Endothelial cell of umbilical vein (primary cell): ENCODE data around the gene C2CD3. TPM values are rescaled to one million over a fixed set of nuclear protein-coding genes. Genes with fewer than 3 reads are reported as not detected.

Experiments
- BruUV-seq: library from RNA; stranded (reverse); fragments of 400-500 nt; replicated peaks from 2 replicates; lab custom pipeline; 2021; lab: Mats Ljungman, UMichigan
- CTCF ChIA-PET: fragments of 300-600, 350-600 bp; sonication (Branson Sonifier 250); formaldehyde crosslinking; loops from one replicate; lab custom pipeline; 2021; ENCODE audit warnings: antibody characterized with exemption, inconsistent platforms; lab: Charles Lee
- POLR2A ChIA-PET: fragments of 300-600, 350-600 bp; sonication (Branson Sonifier 250); formaldehyde crosslinking; loops from one replicate; lab custom pipeline; 2021; ENCODE audit warnings: antibody characterized with exemption, inconsistent platforms; lab: Charles Lee
- DNase-seq: peaks from one replicate; pipeline ENCODE4 v3.0.0-alpha.2; 2011; ENCODE audit warnings: low read depth, low spot score
- FAIRE-seq: peaks from 2 replicates; lab custom pipeline; 2011; peaks lifted over from hg19 to GRCh38; lab: Jason Lieb, UNC
- H2AFZ ChIP-seq: 2 replicates; pipeline ENCODE4 v1.6.0; 2012; ENCODE audit warnings: low read depth, low read length, control low read depth, inconsistent platforms
- H3K27ac ChIP-seq: 2 replicates; pipeline ENCODE4 v1.5.1; 2011; ENCODE audit warnings: low read depth, mild to moderate bottlenecking, control low read depth, low read length, moderate library complexity; ENCODE audit not compliant: insufficient read depth
- H3K27me3 ChIP-seq, 2 experiments: 2 replicates each; pipeline versions ENCODE4 v1.6.0 to v1.6.1; 2011; ENCODE audit warnings: low read length in 2 of 2, mixed read lengths in 1 of 2; ENCODE audit not compliant: control insufficient read depth in 2 of 2, insufficient read depth in 2 of 2
- H3K36me3 ChIP-seq, 2 experiments: 2 replicates in 1 of 2; 3 replicates in 1 of 2; pipeline ENCODE4 v1.5.1; 2011; ENCODE audit warnings: low read length in 2 of 2, mild to moderate bottlenecking in 1 of 2, moderate library complexity in 1 of 2; ENCODE audit not compliant: control insufficient read depth in 2 of 2, insufficient read depth in 2 of 2; ENCODE audit errors: extremely low read depth in 1 of 2
- H3K4me1 ChIP-seq: 3 replicates; pipeline ENCODE4 v1.5.1; 2011; ENCODE audit warnings: mild to moderate bottlenecking, low read length; ENCODE audit not compliant: control insufficient read depth, insufficient read depth; ENCODE audit errors: extremely low read depth
- H3K4me2 ChIP-seq: 2 replicates; pipeline ENCODE4 v1.6.1; 2011; ENCODE audit warnings: low read length, control low read depth, mixed read lengths; ENCODE audit not compliant: insufficient read depth
- H3K4me3 ChIP-seq, 3 experiments: fragments of 200-600 bp in 1 of 3; sonication (generic), shearing (Covaris generic) in 1 of 3; replicated peaks in 1 of 3; 2 replicates each; pipeline ENCODE4 v1.5.1; 2011 to 2016; ENCODE audit warnings: control low read depth in 3 of 3, low read length in 3 of 3, mild to moderate bottlenecking in 2 of 3, inconsistent platforms in 1 of 3, low read depth in 1 of 3, moderate library complexity in 1 of 3; ENCODE audit not compliant: insufficient read depth in 1 of 3
- H3K79me2 ChIP-seq: 2 replicates; pipeline ENCODE4 v1.6.0; 2012; ENCODE audit warnings: low read length, inconsistent platforms; ENCODE audit not compliant: control insufficient read depth, insufficient read depth
- H3K9ac ChIP-seq: replicated peaks from 2 replicates; pipeline ENCODE3; 2011; ENCODE audit warnings: low read length, control low read depth; ENCODE audit not compliant: insufficient read depth; ENCODE audit errors: extremely low read depth
- H3K9me1 ChIP-seq: replicated peaks from 3 replicates; pipeline ENCODE4 v1.6.0; 2011; ENCODE audit warnings: mild to moderate bottlenecking, low read length; ENCODE audit not compliant: control insufficient read depth, insufficient read depth; ENCODE audit errors: extremely low read depth
- H3K9me3 ChIP-seq: replicated peaks from 2 replicates; pipeline ENCODE4 v1.5.1; 2012; ENCODE audit warnings: low read length, inconsistent platforms; ENCODE audit not compliant: control insufficient read depth, insufficient read depth
- H4K20me1 ChIP-seq: replicated peaks from 2 replicates; pipeline ENCODE3; 2011; ENCODE audit warnings: mild to moderate bottlenecking, low read length; ENCODE audit not compliant: control insufficient read depth, insufficient read depth; ENCODE audit errors: extremely low read depth
- CTCF ChIP-seq, 2 donors: IDR thresholded peaks; 1 replicate in 1 of 2; 2 replicates in 1 of 2; pipeline ENCODE4 v1.5.1; 2011; ENCODE audit warnings: low read length in 2 of 2, mild to moderate bottlenecking in 2 of 2, moderate library complexity in 2 of 2, control low read depth in 1 of 2, inconsistent platforms in 1 of 2, low read depth in 1 of 2; ENCODE audit not compliant: insufficient read depth in 1 of 2; ENCODE audit errors: extremely low read depth in 1 of 2
- EZH2 ChIP-seq: IDR thresholded peaks from 2 replicates; pipeline ENCODE4 v1.6.1; 2012; ENCODE audit warnings: borderline replicate concordance, low read depth, mild to moderate bottlenecking, moderate library complexity, low read length, inconsistent platforms; ENCODE audit not compliant: severe bottlenecking
- FOS ChIP-seq: IDR thresholded peaks from 2 replicates; pipeline ENCODE4 v1.6.1; 2011; ENCODE audit warnings: mild to moderate bottlenecking, low read length, moderate library complexity, borderline replicate concordance; ENCODE audit not compliant: insufficient read depth
- POLR2AphosphoS5 ChIP-seq: IDR thresholded peaks from 2 replicates; pipeline ENCODE4 v1.6.1; 2012; ENCODE audit warnings: low read depth, mild to moderate bottlenecking, control low read depth, low read length, moderate library complexity; ENCODE audit not compliant: insufficient read depth
- dilution Hi-C: fragments of 300-500 bp; cut with MboI; formaldehyde crosslinking; loops from one replicate; pipeline ENCODE4 v1.15.0; 2019; ENCODE audit warnings: low sequenced_read_pairs; ENCODE audit not compliant: extremely low pct_ligation_motif_present
- intact Hi-C: fragments of 100-400 bp; cut with micrococcal nuclease; formaldehyde crosslinking; loops from one replicate; pipeline ENCODE4 v1.10.0; 2022
- polyA plus RNA-seq, 4 experiments: library from polyadenylated mRNA; depleted of rRNA in 3 of 4; stranded (reverse) in 3 of 4; unstranded in 1 of 4; fragments of >200 nt; gene quantifications; 2 replicates each; pipeline versions ENCODE4 v1.2.1 to v1.2.3, GENCODE V29; 2011 to 2012; ENCODE audit warnings: missing spikeins in 1 of 4
- total RNA-seq: library from RNA; stranded (reverse); gene quantifications from 2 replicates; pipeline ENCODE4 v1.2.3, GENCODE V29; 2021

The C2CD3 gene
- total and polyA plus RNA-seq, 2 donors (not counting 3 experiments of a cell fraction or from before 2014, with no cell fraction given), result 12.9 to 36.6 TPM

DNA sequence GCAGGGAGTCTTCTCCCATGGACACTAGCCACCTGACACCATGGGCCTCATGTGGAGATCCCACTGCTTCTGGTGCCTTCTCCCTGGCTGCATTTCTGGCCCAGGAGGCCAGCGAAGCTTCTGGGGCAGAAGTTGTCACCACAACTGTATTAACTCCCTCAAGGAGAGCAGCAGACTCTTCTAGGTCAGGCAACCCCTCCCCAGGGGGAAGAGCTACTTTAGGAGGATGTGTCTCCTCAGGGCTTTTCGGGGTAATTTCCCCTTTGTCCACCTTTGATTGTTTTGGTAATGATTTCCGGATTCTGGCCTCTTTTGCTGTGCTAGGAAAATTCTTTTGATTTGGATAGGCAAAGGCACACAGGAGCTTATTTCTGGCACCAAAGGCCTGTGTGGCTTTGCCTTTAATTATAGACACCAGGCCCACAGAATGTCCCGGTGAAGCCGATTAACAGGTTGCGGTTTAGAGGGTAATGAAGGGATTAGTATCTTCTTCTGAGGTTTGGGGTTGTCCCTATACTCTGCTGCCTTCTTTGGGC, 179.3 kb downstream of the C2CD3 start:
- no peaks in the 10 kb centered on the region for H3K79me2 ChIP-seq
- no peak for FAIRE-seq
- no peaks in the 10 kb centered on the region for H4K20me1 ChIP-seq
- H3K36me3 ChIP-seq, result no peaks in the 10 kb centered on the region
- BruUV-seq, result no TSS peak
- no peak overlapping the region for H2AFZ ChIP-seq
- H3K9me3 ChIP-seq, result no peaks in the 10 kb centered on the region
- peaks cover 0 to 3% of the 10 kb centered on the region in 2 experiments for H3K27me3 ChIP-seq
- no peak for DNase-seq
- H3K4me2 ChIP-seq, result no peak overlapping the region
- no peaks in the 10 kb centered on the region for H3K4me1 ChIP-seq
- dilution Hi-C loops, result no loop called here
- intact Hi-C loops, result no loop called here
- H3K27ac ChIP-seq, result no peak overlapping the region
- no peaks in the 10 kb centered on the region for H3K9me1 ChIP-seq
- no peak for TF ChIP-seq FOS
- ChIA-PET POLR2A (no interaction called here), CTCF (interaction anchor here (0.8 kb wide), 1 partner anchor 34 kb away, joined by 3 read pairs; no protein-coding TSS in a partner anchor)
- H3K4me3 ChIP-seq, result no peak overlapping the region
- H3K9ac ChIP-seq, result no peak overlapping the region

- Histone ChIP-seq H4K20me1 (no peaks in the 10 kb centered on the region), H3K27me3 (peaks cover 0 to 3% of the 10 kb centered on the region in 2 experiments), H3K79me2 (no peaks in the 10 kb centered on the region), H3K9me1 (no peaks in the 10 kb centered on the region), H3K4me3 (no peak overlapping the region), H3K9ac (no peak overlapping the region), H3K4me2 (no peak overlapping the region), H3K9me3 (no peaks in the 10 kb centered on the region), H3K27ac (no peak overlapping the region), H3K36me3 (no peaks in the 10 kb centered on the region), H3K4me1 (no peaks in the 10 kb centered on the region), H2AFZ (no peak overlapping the region)
- dilution Hi-C loops, result no loop called here
- CTCF ChIA-PET, result no interaction called here
- DNase-seq, result no peak
- no TSS peak for BruUV-seq
- no peak for FAIRE-seq
- POLR2A ChIA-PET, result no interaction called here
- intact Hi-C loops, result no loop called here
- TF ChIP-seq CTCF (IDR thresholded peaks at IDR 0.05; ENCODE audit: extremely low read depth in 1 of 2, insufficient read depth in 1 of 2, low read depth in 1 of 2, low read length in 2 of 2), result no peak
- no peak for TF ChIP-seq EZH2
- TF ChIP-seq FOS, result no peak
- no peak for TF ChIP-seq POLR2AphosphoS5
Observed at GRCh38 chr11:73990730-73991129, 180.1 kb downstream of the C2CD3 start.
